Muscle layer of colon (tissue), 2 donors: ENCODE data around the gene DLK2.
A peak's percentile ranks its signal among the peaks of the same experiment; 100 is the strongest.
"Not testable (repeated sequence)": the region's sequence is repeated elsewhere in the genome, so short reads cannot be mapped to it uniquely, and the experiment has no call there.

Experiments
- H3K27ac ChIP-seq: one replicate; pipeline ENCODE4 v1.7.0; 2013; ENCODE audit warnings: low read depth, mild to moderate bottlenecking, low read length, moderate library complexity
- H3K27me3 ChIP-seq, 2 donors: one replicate each; pipeline ENCODE4 v1.7.0; 2013; ENCODE audit warnings: low read length in 2 of 2, mild to moderate bottlenecking in 2 of 2; ENCODE audit not compliant: insufficient read depth in 2 of 2, control insufficient read depth in 1 of 2
- H3K36me3 ChIP-seq: one replicate; pipeline ENCODE4 v1.7.0; 2013; ENCODE audit warnings: mild to moderate bottlenecking, low read length; ENCODE audit not compliant: insufficient read depth
- H3K4me1 ChIP-seq: one replicate; pipeline ENCODE4 v1.7.0; 2013; ENCODE audit warnings: mild to moderate bottlenecking, low read length; ENCODE audit not compliant: insufficient read depth
- H3K4me3 ChIP-seq, 2 donors: one replicate each; pipeline ENCODE4 v1.7.0; 2013; ENCODE audit warnings: low read length in 2 of 2, low read depth in 1 of 2, mild to moderate bottlenecking in 1 of 2, moderate library complexity in 1 of 2
- H3K9ac ChIP-seq: one replicate; pipeline ENCODE4 v1.7.0; 2013; ENCODE audit warnings: low read length
- H3K9me3 ChIP-seq: one replicate; pipeline ENCODE4 v1.7.0; 2013; ENCODE audit warnings: mild to moderate bottlenecking, low read length
- donor health status: abdominal sarcoma.
- donor health status: Adenocarcinoma of cecum.

The DLK2 gene

GRCh38 chr6:43434001-43434840 lies 21.1 kb downstream of the DLK2 start:
- no peak overlapping the region for H3K4me3 ChIP-seq
- H3K27ac ChIP-seq = no peak overlapping the region
- peaks cover 23% of the 10 kb centered on the region for H3K4me1 ChIP-seq
- H3K27me3 ChIP-seq = no peaks in the 10 kb centered on the region
- no peak overlapping the region for H3K9ac ChIP-seq
- H3K9me3 ChIP-seq = no peaks in the 10 kb centered on the region
- peaks cover 34% of the 10 kb centered on the region for H3K36me3 ChIP-seq

DNA sequence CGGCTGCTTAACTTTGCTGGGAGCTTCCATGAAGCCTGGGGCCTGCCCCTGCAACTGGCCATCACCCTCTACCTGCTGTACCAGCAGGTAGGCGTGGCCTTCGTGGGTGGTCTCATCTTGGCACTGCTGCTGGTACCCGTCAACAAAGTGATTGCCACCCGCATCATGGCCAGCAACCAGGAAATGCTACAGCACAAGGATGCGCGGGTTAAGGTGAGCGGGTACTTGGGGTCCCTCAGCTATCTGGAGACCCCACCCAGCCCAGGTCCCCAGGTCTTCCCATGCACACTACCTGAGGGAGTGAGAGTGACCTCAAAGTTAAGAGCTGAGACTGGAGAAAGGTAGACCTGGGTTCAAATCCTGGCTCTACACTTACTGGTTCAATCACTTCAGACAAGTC lies 22.2 kb downstream of the DLK2 start:
- no peak overlapping the region for H3K27ac ChIP-seq
- peaks cover 32% of the 10 kb centered on the region for H3K4me1 ChIP-seq
- H3K36me3 ChIP-seq = peaks cover 25% of the 10 kb centered on the region
- H3K9me3 ChIP-seq = no peaks in the 10 kb centered on the region
- H3K4me3 ChIP-seq = no peak overlapping the region
- H3K9ac ChIP-seq = no peak overlapping the region
- H3K27me3 ChIP-seq = no peaks in the 10 kb centered on the region

- Histone ChIP-seq H3K27ac (no peak overlapping the region), H3K4me1 (peaks cover 27% of the 10 kb centered on the region)
These were observed 23.1 kb downstream of the DLK2 start for GRCh38 chr6:43432009-43432945.

GRCh38 chr6:43428874-43429273 lies 26.5 kb downstream of the DLK2 start:
- Histone ChIP-seq H3K9ac (no peak overlapping the region), H3K27ac (no peak overlapping the region), H3K4me3 (peak overlapping the region in 1 of 2 donors; percentile 98), H3K9me3 (no peaks in the 10 kb centered on the region), H3K27me3 (no peaks in the 10 kb centered on the region), H3K36me3 (peaks cover 19% of the 10 kb centered on the region), H3K4me1 (peaks cover 9% of the 10 kb centered on the region)

More at GRCh38 chr6:43432009-43432945, 23.1 kb downstream of the DLK2 start:
- peaks cover 20% of the 10 kb centered on the region for H3K36me3 ChIP-seq
- no peaks in the 10 kb centered on the region for H3K9me3 ChIP-seq
- no peaks in the 10 kb centered on the region for H3K27me3 ChIP-seq
- no peak overlapping the region for H3K9ac ChIP-seq
- H3K4me3 ChIP-seq = no peak overlapping the region

- Histone ChIP-seq H3K9ac (peak overlapping the region; percentile 92), H3K27ac (peak overlapping the region; percentile 74), H3K9me3 (no peaks in the 10 kb centered on the region), H3K36me3 (peaks cover 12% of the 10 kb centered on the region), H3K4me3 (peak overlapping the region; percentile 59 to 98), H3K27me3 (no peaks in the 10 kb centered on the region), H3K4me1 (peaks cover 9% of the 10 kb centered on the region)
These were observed 27.2 kb downstream of the DLK2 start for GRCh38 chr6:43428112-43428570.

- Histone ChIP-seq H3K4me1 (peaks cover 9% of the 10 kb centered on the region), H3K36me3 (peaks cover 6% of the 10 kb centered on the region), H3K27ac (peak within 1 kb of the TSS; percentile 74), H3K9ac (peak within 1 kb of the TSS; percentile 92), H3K9me3 (no peaks in the 10 kb centered on the region), H3K27me3 (no peaks in the 10 kb centered on the region), H3K4me3 (peak within 1 kb of the TSS; percentile 59 to 98)
These were observed 27.8 kb downstream of the DLK2 start, which contains the start of gene ABCC10 for GRCh38 chr6:43427406-43428111. Gene ABCC10, plus strand, starts transcription at chr6:43427541. Its CDS starts 438 bp downstream, at chr6:43427979.

DNA sequence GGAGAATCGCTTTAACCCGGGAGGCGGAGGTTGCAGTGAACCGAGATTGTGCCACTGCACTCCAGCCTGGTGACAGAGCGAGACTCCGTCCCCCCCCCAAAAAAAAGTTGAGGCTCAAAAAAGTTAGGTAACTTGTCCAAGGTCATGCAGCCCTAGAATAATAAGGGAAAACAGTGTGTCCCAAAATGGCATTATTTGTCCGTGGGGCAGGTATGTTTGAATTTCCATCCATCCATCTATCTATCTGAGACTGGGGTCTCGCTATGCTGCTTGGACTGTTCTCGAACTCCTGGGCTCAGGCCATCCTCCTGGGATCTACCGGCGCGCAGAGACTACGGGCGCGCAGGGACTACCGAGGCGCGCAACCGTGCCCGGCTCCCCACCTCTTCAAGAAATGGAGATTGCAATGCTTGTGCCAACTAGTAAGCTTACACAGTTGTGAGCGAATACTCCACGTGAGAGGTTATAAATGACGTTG lies 28.4 kb downstream of the DLK2 start:
- Histone ChIP-seq H3K4me3 (peak overlapping the region; percentile 22 to 98), H3K27me3 (no peaks in the 10 kb centered on the region), H3K36me3 (peaks cover under 1% of the 10 kb centered on the region), H3K9ac (peak overlapping the region; percentile 92), H3K9me3 (no peaks in the 10 kb centered on the region), H3K4me1 (peaks cover 9% of the 10 kb centered on the region), H3K27ac (peak overlapping the region; percentile 74)

DNA sequence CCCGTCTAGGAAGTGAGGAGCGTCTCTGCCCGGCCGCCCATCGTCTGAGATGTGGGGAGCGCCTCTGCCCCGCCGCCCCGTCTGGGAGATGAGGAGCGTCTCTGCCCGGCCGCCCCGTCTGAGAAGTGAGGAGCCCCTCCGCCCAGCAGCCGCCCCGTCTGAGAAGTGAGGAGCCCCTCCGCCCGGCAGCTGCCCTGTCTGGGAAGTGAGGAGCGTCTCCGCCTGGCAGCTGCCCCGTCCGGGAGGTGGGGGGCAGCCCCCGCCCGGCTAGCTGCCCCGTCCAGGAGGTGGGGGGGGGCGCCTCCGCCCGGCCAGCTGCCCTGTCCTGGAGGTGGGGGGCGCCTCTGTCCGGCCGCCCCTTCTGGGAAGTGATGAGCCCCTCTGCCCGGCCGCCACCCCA lies 30.3 kb downstream of the DLK2 start:
- not testable (repeated sequence) for H3K9me3 ChIP-seq, H3K4me3 ChIP-seq, H3K4me1 ChIP-seq, H3K27me3 ChIP-seq, H3K36me3 ChIP-seq, H3K27ac ChIP-seq, H3K9ac ChIP-seq

GRCh38 chr6:43421831-43422230 lies 33.5 kb downstream of the DLK2 start:
- H3K27me3 ChIP-seq = no peaks in the 10 kb centered on the region
- no peaks in the 10 kb centered on the region for H3K36me3 ChIP-seq
- no peaks in the 10 kb centered on the region for H3K4me1 ChIP-seq
- H3K4me3 ChIP-seq = no peak overlapping the region
- H3K9ac ChIP-seq = no peak overlapping the region
- no peaks in the 10 kb centered on the region for H3K9me3 ChIP-seq
- no peak overlapping the region for H3K27ac ChIP-seq

DNA sequence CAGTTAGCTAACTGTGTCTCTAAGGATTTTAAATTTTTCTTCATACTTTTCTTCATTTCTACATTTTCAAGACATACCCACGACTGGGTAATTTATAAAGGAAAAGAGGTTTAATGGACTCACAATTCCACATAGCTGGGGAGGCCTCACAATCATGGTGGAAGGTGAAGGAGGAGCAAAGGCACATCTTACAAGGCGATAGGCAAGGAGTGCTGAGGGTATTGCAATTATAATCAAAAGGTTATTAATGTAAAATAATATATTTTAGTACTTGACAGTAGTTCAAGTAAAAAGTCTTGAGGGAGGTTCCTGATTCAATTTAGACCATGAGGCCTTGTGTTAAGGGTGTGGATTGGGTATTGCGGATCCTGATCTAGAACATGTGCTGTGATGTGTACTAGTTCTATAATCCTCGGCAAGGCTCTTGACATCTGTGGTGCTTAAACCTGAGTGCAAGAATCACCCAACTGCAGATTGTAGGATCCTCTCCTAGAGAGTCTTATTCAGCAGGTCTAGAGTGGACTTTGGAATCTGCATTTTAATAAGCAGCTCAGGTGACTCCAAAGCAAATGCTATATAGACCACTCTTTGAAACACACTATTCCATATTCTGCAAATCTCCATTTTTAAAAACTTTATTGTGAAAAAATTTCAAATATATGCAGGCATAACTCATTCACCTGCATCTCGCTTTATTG lies 35.2 kb downstream of the DLK2 start:
- no peaks in the 10 kb centered on the region for H3K27me3 ChIP-seq
- H3K4me3 ChIP-seq = no peak overlapping the region
- no peak overlapping the region for H3K27ac ChIP-seq
- H3K4me1 ChIP-seq = no peaks in the 10 kb centered on the region
- no peaks in the 10 kb centered on the region for H3K36me3 ChIP-seq
- H3K9ac ChIP-seq = no peak overlapping the region
- no peaks in the 10 kb centered on the region for H3K9me3 ChIP-seq
